ENCODE data around the gene CGNL1. TPM values are rescaled to one million over a fixed set of nuclear protein-coding genes. Genes with fewer than 3 reads are reported as not detected.

The CGNL1 gene
- total RNA-seq, 4 donors from 2014 or later, result 5.7 to 22.9 (median 14.5) TPM

DNA sequence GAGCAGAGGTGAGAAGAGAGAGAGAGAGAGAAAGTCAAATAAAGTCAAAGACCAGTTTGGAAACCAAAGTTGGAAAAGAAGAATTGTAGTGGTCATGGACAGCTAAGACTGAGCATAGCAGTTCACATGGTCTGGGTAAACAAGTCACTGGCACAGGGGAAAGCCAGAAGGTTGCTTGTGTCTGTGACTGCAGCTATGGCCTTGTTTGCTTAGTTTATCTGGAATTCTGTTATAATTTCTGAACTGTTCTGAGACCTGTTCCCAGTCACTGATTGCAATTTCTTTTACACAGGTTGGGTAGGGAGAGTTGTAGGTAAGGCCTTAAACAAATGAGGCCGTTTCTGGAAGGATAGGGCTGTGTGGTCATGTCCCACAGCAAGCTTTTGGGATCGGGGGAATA lies 172.0 kb downstream of the CGNL1 start:
- DNase-seq (ENCODE audit: low spot score in 2 of 2), result peak in 1 of 2 donors; percentile 9
- no peak for TF ChIP-seq POLR2A (IDR thresholded peaks at IDR 0.05)
- TF ChIP-seq, protein P1, sequence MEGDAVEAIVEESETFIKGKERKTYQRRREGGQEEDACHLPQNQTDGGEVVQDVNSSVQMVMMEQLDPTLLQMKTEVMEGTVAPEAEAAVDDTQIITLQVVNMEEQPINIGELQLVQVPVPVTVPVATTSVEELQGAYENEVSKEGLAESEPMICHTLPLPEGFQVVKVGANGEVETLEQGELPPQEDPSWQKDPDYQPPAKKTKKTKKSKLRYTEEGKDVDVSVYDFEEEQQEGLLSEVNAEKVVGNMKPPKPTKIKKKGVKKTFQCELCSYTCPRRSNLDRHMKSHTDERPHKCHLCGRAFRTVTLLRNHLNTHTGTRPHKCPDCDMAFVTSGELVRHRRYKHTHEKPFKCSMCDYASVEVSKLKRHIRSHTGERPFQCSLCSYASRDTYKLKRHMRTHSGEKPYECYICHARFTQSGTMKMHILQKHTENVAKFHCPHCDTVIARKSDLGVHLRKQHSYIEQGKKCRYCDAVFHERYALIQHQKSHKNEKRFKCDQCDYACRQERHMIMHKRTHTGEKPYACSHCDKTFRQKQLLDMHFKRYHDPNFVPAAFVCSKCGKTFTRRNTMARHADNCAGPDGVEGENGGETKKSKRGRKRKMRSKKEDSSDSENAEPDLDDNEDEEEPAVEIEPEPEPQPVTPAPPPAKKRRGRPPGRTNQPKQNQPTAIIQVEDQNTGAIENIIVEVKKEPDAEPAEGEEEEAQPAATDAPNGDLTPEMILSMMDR (IDR thresholded peaks at IDR 0.05), result no peak
- intact Hi-C loops (cut with DNase I; ENCODE audit: low total_unique reads), result no loop called here
- 71 to 78% methylated on average over 2 of the region's 2 CpGs for whole genome bisulfite sequencing, 2 donors
- H3K4me3 ChIP-seq (ENCODE audit: low read depth, poor library complexity, severe bottlenecking), result no peak overlapping the region

DNA sequence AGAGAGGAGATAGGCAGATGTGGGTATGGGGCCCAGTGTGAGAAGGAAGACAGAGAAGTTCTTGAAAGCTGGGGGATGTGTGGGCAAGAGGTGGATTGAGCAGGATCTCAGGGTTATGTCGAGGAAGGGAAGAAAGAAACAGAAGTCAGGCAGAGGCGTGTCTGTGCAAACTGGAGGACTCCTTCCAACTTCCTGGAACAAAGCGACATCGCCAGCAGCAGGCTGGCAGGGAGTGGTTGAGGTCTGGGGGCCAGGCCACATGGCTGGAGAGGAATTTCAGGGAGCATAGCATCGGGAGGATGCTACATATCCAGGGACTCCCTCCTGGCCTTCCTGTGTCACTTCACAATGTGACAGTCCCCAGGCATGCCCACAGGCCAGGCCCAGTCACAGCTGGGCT lies 172.5 kb downstream of the CGNL1 start:
- 43 to 77% methylated on average over 5 of the region's 5 CpGs for WGBS, 2 donors
- peak in 1 of 2 donors; percentile 72 for DNase-seq (ENCODE audit: low spot score in 2 of 2)
- intact Hi-C loops (cut with DNase I; ENCODE audit: low total_unique reads), result no loop called here
- TF ChIP-seq POLR2A (IDR thresholded peaks at IDR 0.05), result no peak
- TF ChIP-seq, protein P1 (IDR thresholded peaks at IDR 0.05), result no peak
- no peak overlapping the region for H3K4me3 ChIP-seq (ENCODE audit: low read depth, poor library complexity, severe bottlenecking)

DNA sequence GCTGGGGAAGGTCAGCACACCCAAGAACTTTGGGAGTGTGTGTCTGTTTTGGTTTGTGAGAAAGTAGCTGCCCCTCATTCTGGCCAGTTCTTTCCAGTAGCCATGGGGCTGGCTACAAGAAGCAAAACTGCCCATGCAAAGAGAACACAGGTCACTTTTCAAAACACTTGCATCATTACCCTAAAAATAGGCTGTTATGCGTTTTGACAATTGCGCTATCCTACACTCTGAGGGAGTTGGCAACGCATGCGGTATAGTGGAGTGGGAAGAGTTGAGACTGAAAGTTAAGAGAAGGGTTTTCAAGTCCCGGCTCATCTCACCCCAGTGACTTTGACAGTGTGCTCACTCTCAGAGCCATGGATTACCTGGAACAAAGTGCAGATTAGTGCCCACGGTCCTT lies 173.6 kb downstream of the CGNL1 start:
- WGBS, 2 donors, result 81 to 82% methylated on average over 6 of the region's 6 CpGs
- TF ChIP-seq, protein P1 (IDR thresholded peaks at IDR 0.05), result no peak
- TF ChIP-seq POLR2A (IDR thresholded peaks at IDR 0.05), result no peak
- H3K4me3 ChIP-seq (ENCODE audit: low read depth, poor library complexity, severe bottlenecking), result no peak overlapping the region
- DNase-seq (ENCODE audit: low spot score in 2 of 2), result peak in 1 of 2 donors; percentile 17
- intact Hi-C loops (cut with DNase I; ENCODE audit: low total_unique reads), result no loop called here

DNA sequence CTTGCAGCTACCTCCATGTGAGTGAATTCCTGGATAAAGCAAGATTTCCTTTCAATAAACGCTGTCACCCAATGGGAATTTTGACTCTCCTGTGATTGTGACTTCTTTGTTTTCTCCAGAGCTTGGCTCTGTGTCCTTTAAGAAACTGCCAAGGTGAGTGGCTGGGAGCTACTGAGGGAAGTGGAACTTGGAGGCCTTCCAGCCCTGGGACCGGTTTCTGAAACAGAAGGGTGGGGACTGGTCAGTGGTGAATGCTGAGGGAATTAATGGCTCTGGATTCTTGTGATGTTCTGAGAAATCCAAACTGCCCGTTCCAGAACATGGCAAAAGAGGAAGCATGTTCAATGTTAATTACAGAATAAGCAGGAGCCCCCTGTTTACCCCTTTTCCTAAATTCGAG lies 174.3 kb downstream of the CGNL1 start:
- TF ChIP-seq, protein P1 (IDR thresholded peaks at IDR 0.05), result no peak
- no peak for TF ChIP-seq POLR2A (IDR thresholded peaks at IDR 0.05)
- WGBS, 2 donors, result 51 to 52% methylated on average over 4 of the region's 4 CpGs
- intact Hi-C loops (cut with DNase I; ENCODE audit: low total_unique reads), result no loop called here
- DNase-seq (ENCODE audit: low spot score in 2 of 2), result peak in 1 of 2 donors; percentile 87
- no peak overlapping the region for H3K4me3 ChIP-seq (ENCODE audit: low read depth, poor library complexity, severe bottlenecking)

DNA sequence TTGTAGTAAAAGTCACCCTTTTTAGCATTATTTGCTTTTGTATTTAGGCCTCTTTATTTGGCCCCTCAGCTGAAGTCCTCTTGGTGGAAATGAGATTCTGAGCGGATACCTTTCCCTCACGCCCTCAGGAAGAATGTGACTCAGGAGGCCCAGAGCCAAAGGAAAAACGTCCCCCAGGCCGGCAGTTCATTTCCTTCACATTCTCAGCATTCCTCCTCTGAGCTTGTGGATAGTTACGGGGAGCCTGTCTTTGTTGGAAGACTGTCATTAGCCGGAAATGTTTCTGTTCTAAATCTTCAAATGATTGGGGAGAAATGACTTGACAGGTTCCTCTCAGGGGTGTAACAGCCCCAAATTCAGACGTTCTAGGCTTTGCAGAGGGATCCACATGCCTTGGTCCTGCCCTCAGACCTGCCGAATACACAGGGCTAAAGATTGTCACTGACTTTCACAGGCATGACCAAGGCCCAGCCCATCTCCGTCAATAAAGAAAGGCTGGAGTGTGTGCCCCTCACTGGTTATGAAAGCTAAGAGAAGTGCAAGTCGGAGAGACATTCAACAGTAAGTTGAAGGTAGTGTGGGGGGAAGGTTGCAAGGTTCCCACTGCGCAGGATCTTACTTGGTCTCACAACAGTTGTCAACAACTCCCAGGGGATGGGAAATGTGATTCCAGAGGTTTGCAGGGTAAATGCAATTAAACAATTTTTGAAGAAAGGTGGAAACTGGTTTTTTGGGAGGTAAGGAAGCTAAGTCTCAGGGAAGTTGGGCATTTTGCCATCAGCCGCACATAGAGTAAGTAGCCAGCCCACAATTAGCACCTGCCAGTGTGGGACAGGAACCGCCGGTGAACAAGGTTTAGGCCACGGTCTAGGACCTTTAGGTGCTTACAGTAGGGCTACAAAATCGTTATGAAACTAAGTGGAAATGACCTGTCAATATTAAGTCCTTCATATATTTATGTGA lies 175.7 kb downstream of the CGNL1 start:
- intact Hi-C loops (cut with DNase I; ENCODE audit: low total_unique reads), result no loop called here
- no peak overlapping the region for H3K4me3 ChIP-seq (ENCODE audit: low read depth, poor library complexity, severe bottlenecking)
- TF ChIP-seq POLR2A (IDR thresholded peaks at IDR 0.05), result no peak
- TF ChIP-seq, protein P1 (IDR thresholded peaks at IDR 0.05), result no peak
- peak in 1 of 2 donors; percentile 57 for DNase-seq (ENCODE audit: low spot score in 2 of 2)
- 62 to 66% methylated on average over 16 of the region's 16 CpGs for WGBS, 2 donors

Measured in lower leg skin (tissue), 4 donors.